ENCODE data around the gene GSTM3.

DNA sequence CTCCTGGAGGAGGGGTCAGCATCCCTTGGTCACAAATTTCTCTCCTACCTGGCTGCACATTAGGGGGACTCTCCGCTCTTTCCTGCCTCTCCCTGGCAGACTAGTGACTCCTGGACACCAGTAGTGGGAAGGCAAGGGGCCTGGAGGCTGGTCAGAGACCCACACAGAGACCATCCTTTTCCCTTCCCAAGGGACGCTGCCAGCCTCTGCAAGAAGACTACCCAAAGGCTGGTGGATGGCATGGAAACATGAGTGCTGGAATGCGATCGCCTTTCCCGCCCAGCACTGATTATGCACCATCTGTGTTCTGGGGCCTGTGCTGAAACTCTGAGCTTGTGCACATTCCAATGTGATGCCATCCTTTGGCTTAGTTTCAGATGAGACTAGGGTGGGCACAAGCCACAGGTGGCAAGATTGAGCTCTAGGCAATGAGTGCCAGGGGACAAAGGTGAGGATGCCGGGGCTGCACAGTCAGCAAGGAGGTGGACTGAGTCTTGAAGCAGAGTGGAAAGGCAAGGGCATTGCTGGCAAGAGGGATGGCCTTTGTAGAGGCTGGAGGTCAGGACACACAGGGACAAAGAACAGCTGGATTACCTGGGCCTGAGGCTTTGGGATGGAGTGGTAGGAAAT lies 35.5 kb upstream of the GSTM3 start:
- TF ChIP-seq, protein P1, sequence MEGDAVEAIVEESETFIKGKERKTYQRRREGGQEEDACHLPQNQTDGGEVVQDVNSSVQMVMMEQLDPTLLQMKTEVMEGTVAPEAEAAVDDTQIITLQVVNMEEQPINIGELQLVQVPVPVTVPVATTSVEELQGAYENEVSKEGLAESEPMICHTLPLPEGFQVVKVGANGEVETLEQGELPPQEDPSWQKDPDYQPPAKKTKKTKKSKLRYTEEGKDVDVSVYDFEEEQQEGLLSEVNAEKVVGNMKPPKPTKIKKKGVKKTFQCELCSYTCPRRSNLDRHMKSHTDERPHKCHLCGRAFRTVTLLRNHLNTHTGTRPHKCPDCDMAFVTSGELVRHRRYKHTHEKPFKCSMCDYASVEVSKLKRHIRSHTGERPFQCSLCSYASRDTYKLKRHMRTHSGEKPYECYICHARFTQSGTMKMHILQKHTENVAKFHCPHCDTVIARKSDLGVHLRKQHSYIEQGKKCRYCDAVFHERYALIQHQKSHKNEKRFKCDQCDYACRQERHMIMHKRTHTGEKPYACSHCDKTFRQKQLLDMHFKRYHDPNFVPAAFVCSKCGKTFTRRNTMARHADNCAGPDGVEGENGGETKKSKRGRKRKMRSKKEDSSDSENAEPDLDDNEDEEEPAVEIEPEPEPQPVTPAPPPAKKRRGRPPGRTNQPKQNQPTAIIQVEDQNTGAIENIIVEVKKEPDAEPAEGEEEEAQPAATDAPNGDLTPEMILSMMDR (optimal IDR thresholded peaks at IDR 0.05 in 1 of 3, IDR thresholded peaks at IDR 0.05 in 1 of 3, conservative IDR thresholded peaks at IDR 0.05 in 1 of 3; ENCODE audit: extremely low read depth in 1 of 3, insufficient read depth in 2 of 3, low read length in 3 of 3), result no peak
- no peak for TF ChIP-seq EZH2 (IDR thresholded peaks at IDR 0.05; ENCODE audit: low read length)

Measured in keratinocyte (primary cell).